RPMI7951 (cell line): ENCODE results near the gene UBA1. TPM values are rescaled to one million over a fixed set of nuclear protein-coding genes. Genes with fewer than 3 reads are reported as not detected.
"Not testable (repeated sequence)": the region's sequence is repeated elsewhere in the genome, so short reads cannot be mapped to it uniquely, and the experiment has no call there.

ENCODE experiments used
- DNase-seq: peaks from one replicate; pipeline ENCODE4 v3.0.0-alpha.2; 2012; ENCODE audit warnings: low read depth
- total RNA-seq: library from RNA; depleted of rRNA; stranded (reverse); fragments of >200 nt; shearing (Covaris generic); gene quantifications from 2 replicates; pipeline ENCODE4 v1.2.3, GENCODE V29; 2014

Gene UBA1
- total RNA-seq, 1 experiment from 2014 or later: 283 TPM

- no peak for DNase-seq
Measured at GRCh38 chrX:47229427-47229826, 35.8 kb downstream of the UBA1 start.

DNA sequence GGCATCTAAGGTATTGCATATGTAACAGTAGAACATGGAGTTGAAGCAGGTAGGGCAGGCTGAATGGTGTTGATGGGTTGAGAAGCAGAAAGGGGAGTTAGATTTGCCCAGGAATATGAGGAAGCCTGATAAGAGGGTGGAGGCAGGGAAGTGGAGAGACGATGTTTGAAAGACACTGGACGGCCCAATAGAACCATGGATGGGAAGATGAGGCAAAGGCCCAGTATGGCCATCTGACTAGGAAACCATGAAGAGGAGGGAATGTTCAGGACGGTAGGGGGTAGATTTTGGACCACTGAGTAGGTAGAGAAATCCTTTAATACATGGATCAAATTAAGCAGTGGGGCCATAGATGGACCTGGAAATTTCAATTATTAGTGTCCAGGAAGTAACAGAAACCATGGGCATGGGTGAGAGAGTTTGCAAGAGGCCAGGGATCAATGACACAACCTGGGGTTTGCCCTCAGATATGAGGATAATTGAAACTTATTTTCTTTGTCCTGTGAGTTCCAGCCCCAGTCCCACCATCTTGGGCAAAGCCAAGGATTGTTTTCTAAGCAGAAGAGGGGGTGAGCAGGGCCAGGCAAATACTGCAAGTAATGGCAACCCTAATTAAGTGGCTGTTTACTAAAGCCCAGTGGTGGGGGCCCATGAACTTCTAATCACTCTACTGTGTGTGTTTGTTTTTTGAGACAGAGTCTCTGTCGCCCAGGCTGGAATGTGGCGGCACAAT is 36.7 kb downstream of the UBA1 start:
- no peak for DNase-seq

DNA sequence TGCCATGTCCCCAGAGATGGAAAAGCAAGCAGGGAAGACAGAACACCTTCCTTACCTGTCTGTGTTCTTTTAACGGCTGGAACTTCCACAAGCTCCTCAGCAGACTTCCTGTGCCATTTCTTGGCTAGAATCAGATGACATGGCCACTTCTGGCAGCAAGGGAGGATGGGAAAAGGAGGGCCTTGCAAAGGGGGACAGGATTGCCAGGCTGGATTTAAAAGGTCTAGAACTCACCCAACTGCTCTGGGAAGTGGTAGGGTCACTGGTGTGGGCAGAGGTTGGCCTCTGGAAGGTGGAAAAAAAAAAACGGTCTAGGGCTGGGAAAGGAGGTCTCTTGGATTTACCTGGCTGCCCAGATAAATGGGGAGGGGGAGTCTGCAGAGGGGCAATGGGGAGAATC is 37.5 kb downstream of the UBA1 start:
- no peak for DNase-seq

DNA sequence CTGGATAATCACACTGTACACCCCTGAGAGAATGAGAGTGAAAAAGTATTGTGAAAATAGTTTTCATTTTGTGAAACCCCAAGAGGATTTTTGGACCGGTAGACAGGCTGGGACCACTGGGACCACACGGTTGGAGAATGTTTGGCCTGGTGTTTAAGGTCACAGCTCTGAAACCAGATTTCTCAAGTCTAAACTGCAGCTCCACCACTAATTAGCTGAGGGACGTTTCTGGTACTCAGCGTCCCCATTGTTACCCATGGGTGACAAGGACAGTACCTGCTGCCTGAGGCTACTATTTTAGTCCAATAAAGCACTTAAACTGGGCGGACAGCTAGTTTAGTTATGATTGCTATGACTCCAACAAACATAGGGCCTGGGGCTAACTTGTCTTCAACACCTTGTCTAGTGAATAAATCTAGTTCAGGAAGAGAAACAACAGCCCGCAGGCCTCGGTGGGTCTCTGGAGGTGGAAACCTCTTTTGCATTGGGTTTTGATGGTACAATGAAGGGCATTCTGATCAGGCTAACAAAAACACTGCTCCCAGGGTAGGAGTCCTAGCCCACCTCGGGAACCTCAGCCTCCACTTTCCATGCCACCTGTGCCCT is 38.7 kb downstream of the UBA1 start:
- no peak for DNase-seq

GRCh38 chrX:47232803-47233332 is 39.2 kb downstream of the UBA1 start, which contains the start of gene USP11:
Gene USP11, plus strand, starts transcription at chrX:47233009. Its CDS starts 35 bp downstream, at chrX:47233044.
- peak; percentile 66 for DNase-seq

DNA sequence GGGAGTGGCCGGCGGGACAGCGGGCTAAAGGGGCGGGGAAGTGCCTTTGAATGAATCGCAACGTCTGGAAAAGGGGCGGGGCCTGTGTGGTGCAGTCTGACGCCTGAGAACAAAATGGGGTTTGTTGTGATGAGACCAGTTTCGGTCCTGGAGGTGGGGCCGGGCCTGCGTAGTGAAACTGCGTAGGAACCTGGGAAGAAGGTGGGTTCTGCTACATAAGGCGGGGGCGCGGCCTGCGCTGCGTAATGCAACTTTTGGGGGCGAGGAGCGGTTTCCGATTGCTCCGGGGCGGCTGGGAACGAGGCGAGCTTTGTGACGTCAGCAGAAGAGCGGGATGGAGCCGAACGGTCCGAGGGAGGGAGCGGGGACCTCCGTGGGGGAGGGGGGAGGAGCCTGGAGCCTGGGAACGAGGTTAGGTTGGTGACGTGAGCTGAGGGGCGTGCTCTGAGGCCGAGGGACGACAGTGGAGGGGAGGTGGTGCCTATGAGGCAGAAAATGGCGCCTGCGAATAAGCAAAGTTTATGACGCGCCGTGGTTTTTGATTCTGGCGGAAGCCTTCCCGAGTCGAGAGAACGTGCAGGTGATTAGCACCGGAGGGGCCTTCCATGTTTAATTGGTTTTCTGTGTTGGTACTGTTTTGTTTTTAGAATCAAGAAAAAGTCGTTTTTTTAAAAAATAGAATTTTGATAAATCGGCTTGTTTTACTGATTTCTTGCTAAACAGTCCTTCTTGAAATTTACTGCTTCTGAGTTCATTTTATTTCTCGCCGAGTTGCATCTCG is 39.9 kb downstream of the UBA1 start:
- peak; percentile 98 for DNase-seq

DNA sequence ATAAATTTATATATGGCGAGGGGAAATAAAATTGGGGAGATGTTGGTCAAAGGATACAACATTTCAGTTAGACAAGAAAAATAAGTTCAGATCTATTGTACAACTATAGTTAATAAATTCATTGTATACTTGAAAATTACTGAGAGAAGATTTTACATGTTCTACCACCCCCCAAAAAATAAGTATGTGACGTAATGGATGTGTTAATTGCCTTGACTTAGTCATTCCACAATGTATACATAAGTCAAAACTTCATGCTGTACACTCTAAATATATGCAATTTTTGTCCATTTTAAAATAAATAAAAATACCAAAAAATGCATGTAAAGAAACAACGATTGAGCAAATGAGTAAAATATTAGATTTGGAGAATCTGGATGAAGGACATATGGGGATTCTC is 41.0 kb downstream of the UBA1 start:
- DNase-seq: no peak

DNA sequence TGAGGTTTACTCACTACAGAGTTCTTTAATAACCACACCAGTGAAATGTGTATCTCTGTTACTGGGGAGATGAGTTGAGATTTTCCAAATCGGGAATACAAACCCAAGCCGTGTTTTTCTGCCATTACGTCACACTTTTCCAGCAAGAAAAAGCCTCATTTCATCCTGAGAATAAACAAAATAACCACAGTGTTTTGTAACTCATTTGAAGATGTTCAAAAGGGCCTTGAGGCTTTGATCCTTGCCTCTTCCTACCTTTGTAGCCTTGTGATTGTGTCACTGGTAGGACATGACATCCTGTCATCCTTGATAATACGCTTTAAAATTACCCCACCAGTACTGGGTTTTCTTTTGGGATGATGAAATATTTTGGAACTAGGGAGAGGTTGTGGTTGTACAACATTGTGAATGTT is 42.1 kb downstream of the UBA1 start:
- peak; percentile 66 for DNase-seq

DNA sequence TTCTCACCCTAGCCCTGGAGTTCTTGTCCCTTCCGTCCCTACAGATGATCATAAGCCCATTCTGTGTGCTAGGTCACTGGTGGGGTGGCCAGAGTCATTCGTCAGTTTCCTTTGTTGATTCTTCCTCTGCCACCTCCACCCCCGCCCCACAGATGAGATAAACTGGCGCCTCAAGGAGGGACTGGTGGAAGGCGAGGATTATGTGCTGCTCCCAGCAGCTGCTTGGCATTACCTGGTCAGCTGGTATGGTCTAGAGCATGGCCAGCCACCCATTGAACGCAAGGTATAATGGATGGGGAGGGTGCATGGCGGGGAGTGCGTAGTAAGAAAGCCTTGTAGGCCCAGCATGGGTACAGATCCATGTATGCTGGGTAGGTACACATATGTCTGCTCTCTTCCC is 45.6 kb downstream of the UBA1 start:
- DNase-seq: no peak

DNA sequence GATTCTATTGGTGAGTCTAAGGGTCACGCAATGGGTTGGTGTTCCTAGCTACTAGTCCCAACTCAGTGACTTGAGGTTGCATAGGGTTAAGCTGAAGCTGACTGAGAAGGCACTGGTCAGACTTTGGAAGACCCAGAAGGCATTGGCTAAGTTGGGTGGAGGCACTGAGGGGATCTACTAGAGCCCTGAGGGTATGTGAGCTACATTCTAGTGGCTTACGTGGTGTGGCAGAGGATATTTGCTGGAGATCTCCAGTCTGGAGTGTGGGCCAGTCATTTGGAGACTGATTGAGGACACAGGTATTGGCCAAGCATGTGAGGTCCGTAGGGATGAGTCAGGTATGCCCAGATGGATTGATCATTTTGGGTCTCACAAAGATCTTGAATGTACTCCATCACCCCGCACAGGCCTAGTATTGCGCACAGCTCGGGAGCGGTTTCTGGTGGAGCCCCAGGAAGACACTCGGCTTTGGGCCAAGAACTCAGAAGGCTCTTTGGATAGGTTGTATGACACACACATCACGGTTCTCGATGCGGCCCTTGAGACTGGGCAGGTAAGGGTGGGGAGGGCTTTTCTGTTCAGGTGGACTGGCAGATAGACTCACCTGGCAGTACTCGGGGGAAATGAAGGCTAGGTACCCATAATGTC is 46.4 kb downstream of the UBA1 start:
- DNase-seq: no peak

GRCh38 chrX:47240619-47241018 is 47.0 kb downstream of the UBA1 start:
- DNase-seq: no peak

DNA sequence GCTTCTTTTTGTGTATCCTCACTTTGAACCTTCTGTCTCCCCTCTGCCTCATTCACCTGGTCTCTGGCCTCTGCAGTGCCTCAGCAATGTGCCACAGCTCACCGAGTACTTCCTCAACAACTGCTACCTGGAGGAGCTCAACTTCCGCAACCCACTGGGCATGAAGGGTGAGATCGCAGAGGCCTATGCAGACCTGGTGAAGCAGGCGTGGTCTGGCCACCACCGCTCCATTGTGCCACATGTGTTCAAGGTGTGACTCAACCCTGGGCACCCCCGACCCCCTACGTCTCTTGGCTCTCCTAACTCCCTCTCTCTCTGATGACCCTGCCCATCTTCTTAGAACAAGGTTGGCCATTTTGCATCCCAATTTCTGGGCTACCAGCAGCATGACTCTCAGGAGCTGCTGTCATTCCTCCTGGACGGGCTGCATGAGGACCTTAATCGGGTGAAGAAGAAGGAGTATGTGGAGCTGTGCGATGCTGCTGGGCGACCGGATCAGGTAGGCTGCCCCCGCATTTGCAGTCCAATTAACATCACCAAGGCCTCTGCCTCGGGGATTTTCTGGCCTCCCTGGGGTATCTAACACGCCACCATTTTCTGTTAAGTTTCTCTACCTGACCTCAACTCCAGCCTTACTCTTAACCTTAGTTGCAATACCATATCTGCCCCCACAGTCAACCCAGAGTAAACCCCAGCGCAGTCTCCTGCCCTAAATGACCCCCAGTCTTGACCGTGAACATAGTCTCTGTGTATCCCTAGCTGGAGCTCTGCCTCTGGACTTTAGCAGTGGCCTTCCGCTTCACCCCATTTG is 47.8 kb downstream of the UBA1 start:
- DNase-seq: no peak

DNA sequence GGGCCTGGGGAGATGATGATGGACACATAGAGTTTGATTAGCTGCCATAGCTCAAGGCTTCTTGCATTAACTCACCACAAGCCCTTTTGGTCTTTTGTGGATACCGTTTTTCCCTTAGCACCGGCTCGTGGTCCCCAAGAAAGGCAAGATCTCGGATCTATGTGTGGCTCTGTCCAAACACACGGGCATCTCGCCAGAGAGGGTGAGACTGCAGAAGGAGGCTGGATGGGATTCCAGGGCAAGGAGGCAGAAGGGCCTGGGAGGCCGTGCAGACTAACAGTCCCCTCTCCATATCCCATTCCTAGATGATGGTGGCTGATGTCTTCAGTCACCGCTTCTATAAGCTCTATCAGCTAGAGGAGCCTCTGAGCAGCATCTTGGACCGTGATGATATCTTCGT is 48.7 kb downstream of the UBA1 start:
- DNase-seq: no peak

- no peak for DNase-seq
Measured at GRCh38 chrX:47243351-47243750, 49.7 kb downstream of the UBA1 start.

GRCh38 chrX:47244676-47245075 is 51.0 kb downstream of the UBA1 start:
- no peak for DNase-seq

DNA sequence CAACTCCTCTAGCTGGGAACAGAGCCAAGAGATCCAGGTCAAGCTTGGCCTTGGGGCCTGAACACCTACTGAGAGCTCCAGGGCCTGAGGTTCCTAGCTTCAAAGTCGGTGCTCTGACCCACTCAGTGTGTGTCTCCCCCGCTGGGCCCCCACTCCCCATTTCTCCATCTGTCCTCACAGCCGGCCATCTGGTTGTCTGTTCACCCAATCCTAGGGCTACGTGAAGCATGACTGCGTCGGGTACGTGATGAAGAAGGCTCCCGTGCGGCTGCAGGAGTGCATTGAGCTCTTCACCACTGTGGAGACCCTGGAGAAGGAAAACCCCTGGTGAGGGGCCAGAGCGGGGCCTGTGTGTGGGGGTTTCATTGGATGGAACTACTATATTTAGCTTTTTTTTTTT is 51.5 kb downstream of the UBA1 start:
- no peak for DNase-seq

GRCh38 chrX:47247206-47247998 is 53.8 kb downstream of the UBA1 start:
- peak; percentile 48 for DNase-seq

- no peak for DNase-seq
Measured at GRCh38 chrX:47247999-47248320, 54.3 kb downstream of the UBA1 start.

DNA sequence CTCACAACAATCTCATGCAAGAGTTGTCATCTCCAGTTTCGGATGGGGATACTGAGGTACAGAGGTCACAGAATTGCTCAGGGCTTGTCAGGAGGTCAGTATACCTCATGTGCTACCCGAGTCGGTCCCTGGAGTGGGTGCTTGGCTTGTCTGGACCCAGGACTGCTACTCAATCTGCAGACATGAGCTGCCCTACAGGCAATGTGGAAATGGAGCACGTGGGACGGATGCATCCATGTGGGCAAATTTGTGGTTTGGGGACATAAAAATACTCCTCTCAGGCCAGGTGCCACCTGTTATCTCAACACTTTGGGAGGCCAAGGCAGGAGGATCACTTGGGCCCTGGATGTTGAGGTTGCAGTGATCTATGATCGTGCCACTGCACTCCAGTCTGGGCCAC is 54.9 kb downstream of the UBA1 start:
- DNase-seq: no peak

GRCh38 chrX:47250017-47250347 is 56.4 kb downstream of the UBA1 start:
- DNase-seq: no peak

- DNase-seq: not testable (repeated sequence)
Measured at GRCh38 chrX:47257620-47258019, 64.0 kb downstream of the UBA1 start.
